HepG2 (cell line): ENCODE results near the gene HPCAL1. TPM values are rescaled to one million over a fixed set of nuclear protein-coding genes. Genes with fewer than 3 reads are reported as not detected.

Source experiments
- ATAC-seq: fragments of 200-7000 bp; cut with Tn5 transposase; 3 replicates; pipeline ENCODE4 v1.9.1; 2020; ENCODE audit warnings: mild to moderate bottlenecking, moderate library complexity
- BruUV-seq: library from RNA; stranded (reverse); fragments of 400-500 nt; replicated peaks from 2 replicates; lab custom pipeline; 2021; lab: Mats Ljungman, UMichigan
- CTCF ChIA-PET: fragments of 300-600 bp; formaldehyde crosslinking; extraction: SDS; loops from one replicate; lab custom pipeline; 2021; ENCODE audit warnings: low total read pairs, inconsistent platforms, low intra/inter-chr PET ratio; lab: Yijun Ruan, JAX
- POLR2A ChIA-PET: fragments of 350-600 bp; sonication (Branson Sonifier 250); formaldehyde crosslinking; loops from one replicate; lab custom pipeline; 2020; ENCODE audit warnings: antibody characterized with exemption, inconsistent platforms; lab: Yijun Ruan, JAX
- DNase-seq: peaks from one replicate; pipeline ENCODE4 v3.0.0-alpha.2; 2015; ENCODE audit warnings: low spot score
- FAIRE-seq: peaks from 3 replicates; lab custom pipeline; 2011; peaks lifted over from hg19 to GRCh38; lab: Jason Lieb, UNC
- H2AFZ ChIP-seq: one replicate; pipeline ENCODE4 v1.6.1; 2011; ENCODE audit warnings: low read length, inconsistent platforms
- H3K27ac ChIP-seq: fragments of 300-600 bp; 3 replicates; pipeline ENCODE4 v1.8.0; 2011; ENCODE audit warnings: mixed run types, mild to moderate bottlenecking, mixed read lengths, low read length, inconsistent platforms; ENCODE audit not compliant: insufficient read depth; ENCODE audit errors: extremely low read length
- H3K27me3 ChIP-seq, 2 experiments: fragments of 200-600 bp in 1 of 2; 2 replicates in 1 of 2; 3 replicates in 1 of 2; pipeline versions ENCODE4 v1.6.0 to v1.8.0; 2011; ENCODE audit warnings: low read length in 2 of 2, mild to moderate bottlenecking in 2 of 2, moderate library complexity in 2 of 2, inconsistent platforms in 1 of 2; ENCODE audit not compliant: insufficient read depth in 2 of 2, control insufficient read depth in 1 of 2
- H3K36me3 ChIP-seq, 2 experiments: fragments of 200-600 bp in 1 of 2; replicated peaks in 1 of 2; 2 replicates in 1 of 2; 3 replicates in 1 of 2; pipeline versions ENCODE4 v1.5.1 to v1.8.0; 2011; ENCODE audit warnings: low read length in 2 of 2, inconsistent platforms in 1 of 2; ENCODE audit not compliant: insufficient read depth in 2 of 2, control insufficient read depth in 1 of 2
- H3K4me1 ChIP-seq: 2 replicates; pipeline ENCODE4 v1.5.1; 2012; ENCODE audit warnings: low read length, inconsistent platforms; ENCODE audit not compliant: insufficient read depth
- H3K4me2 ChIP-seq: 2 replicates; pipeline ENCODE4 v1.6.0; 2011; ENCODE audit warnings: low read depth, low read length, inconsistent platforms
- H3K4me3 ChIP-seq, 3 experiments: fragments of 200-600 bp in 1 of 3; sonication (generic), shearing (Covaris generic) in 1 of 3; replicated peaks in 1 of 3; 2 replicates each; pipeline ENCODE4 v1.5.1; 2011 to 2016; ENCODE audit warnings: low read length in 3 of 3, inconsistent platforms in 2 of 3, low read depth in 2 of 3, mild to moderate bottlenecking in 2 of 3, control low read depth in 1 of 3, mixed read lengths in 1 of 3; ENCODE audit not compliant: insufficient read depth in 1 of 3
- H3K79me2 ChIP-seq: one replicate; pipeline ENCODE4 v1.6.1; 2011; ENCODE audit warnings: low read length, inconsistent platforms; ENCODE audit not compliant: insufficient read depth
- H3K9ac ChIP-seq: 2 replicates; pipeline ENCODE4 v1.6.0; 2011; ENCODE audit warnings: mild to moderate bottlenecking, low read depth, low read length, inconsistent platforms; ENCODE audit not compliant: insufficient read depth
- H3K9me3 ChIP-seq: 2 replicates; pipeline ENCODE4 v1.5.1; 2012; ENCODE audit warnings: mild to moderate bottlenecking, low read length
- H4K20me1 ChIP-seq: 2 replicates; pipeline ENCODE4 v1.6.0; 2011; ENCODE audit warnings: inconsistent platforms, mild to moderate bottlenecking, low read length, moderate library complexity; ENCODE audit not compliant: insufficient read depth
- ADNP ChIP-seq: sonication (generic); formaldehyde crosslinking; IDR thresholded peaks from 2 replicates; pipeline ENCODE4 v1.4.0; 2020; ENCODE audit warnings: missing genetic modification reagents
- HHEX ChIP-seq: IDR thresholded peaks from 2 replicates; pipeline ENCODE4 v1.6.1; 2016; ENCODE audit warnings: control low read depth
- KAT7 ChIP-seq: IDR thresholded peaks from 2 replicates; pipeline ENCODE4 v1.6.1; 2018; ENCODE audit warnings: borderline replicate concordance, missing compliant biosample characterization
- PTBP1 ChIP-seq: fragments of 200-400 bp; formaldehyde crosslinking; IDR thresholded peaks from 2 replicates; pipeline ENCODE4 v1.6.1; 2018; ENCODE audit warnings: low read length, low read depth; ENCODE audit not compliant: poor library complexity, severe bottlenecking
- SMARCE1 ChIP-seq: fragments of 450-650 bp; IDR thresholded peaks from 2 replicates; pipeline ENCODE4 v1.6.1; 2017; ENCODE audit warnings: borderline replicate concordance
- SP2 ChIP-seq: sonication (generic); formaldehyde crosslinking; IDR thresholded peaks from 2 replicates; pipeline ENCODE4 v1.5.1; 2020; ENCODE audit warnings: mild to moderate bottlenecking, missing genetic modification reagents
- TBX2 ChIP-seq: sonication (generic); formaldehyde crosslinking; IDR thresholded peaks from 2 replicates; pipeline ENCODE4 v1.5.0; 2020; ENCODE audit warnings: missing genetic modification reagents, mild to moderate bottlenecking, borderline replicate concordance
- TCF7 ChIP-seq: sonication (generic); IDR thresholded peaks from 2 replicates; pipeline ENCODE4 v1.6.1; 2016; ENCODE audit warnings: antibody characterized with exemption, low read depth
- THRA ChIP-seq: sonication (generic); formaldehyde crosslinking; IDR thresholded peaks from 2 replicates; pipeline ENCODE4 v1.4.0; 2020; ENCODE audit warnings: missing genetic modification reagents, borderline replicate concordance
- ZKSCAN8 ChIP-seq: IDR thresholded peaks from 2 replicates; pipeline ENCODE4 v1.6.1; 2016; ENCODE audit warnings: borderline replicate concordance, missing genetic modification reagents, missing compliant biosample characterization
- ZNF24 ChIP-seq: fragments of 450-650 bp; IDR thresholded peaks from 2 replicates; pipeline ENCODE4 v1.6.1; 2017; ENCODE audit warnings: antibody characterized with exemption, mild to moderate bottlenecking
- ZNF562 ChIP-seq: sonication (generic); formaldehyde crosslinking; IDR thresholded peaks from 2 replicates; pipeline ENCODE4 v1.8.0; 2022; ENCODE audit warnings: missing genetic modification reagents, borderline replicate concordance
- ZNF713 ChIP-seq: sonication (generic); formaldehyde crosslinking; IDR thresholded peaks from 2 replicates; pipeline ENCODE4 v1.4.0; 2020; ENCODE audit warnings: mild to moderate bottlenecking, missing genetic modification reagents
- ZNF776 ChIP-seq: sonication (generic); formaldehyde crosslinking; IDR thresholded peaks from 2 replicates; pipeline ENCODE4 v1.4.0; 2020; ENCODE audit warnings: mild to moderate bottlenecking, missing genetic modification reagents
- ZSCAN29 ChIP-seq: sonication (generic); formaldehyde crosslinking; conservative IDR thresholded peaks from 2 replicates; pipeline ENCODE4 v1.4.0; 2020; ENCODE audit warnings: mild to moderate bottlenecking, missing genetic modification reagents
- WGBS: methylation state at CpG from one replicate; pipeline ENCODE4 v1.1.6; 2017; ENCODE audit warnings: low lambda C conversion rate; 5-methylcytosine and 5-hydroxymethylcytosine counted together
- in situ Hi-C: cut with HindIII; loops from 2 replicates; pipeline ENCODE4 v1.10.0; 2017; ENCODE audit warnings: low pct_unique_long_range_greater_than_20kb; ENCODE audit not compliant: extremely low pct_ligation_motif_present
- intact Hi-C: fragments of 100-400 bp; cut with micrococcal nuclease; formaldehyde crosslinking; loops from one replicate; pipeline ENCODE4 v1.10.0; 2022; ENCODE audit not compliant: unreplicated experiment
- polyA plus RNA-seq, 8 experiments: library from polyadenylated mRNA; depleted of rRNA in 3 of 8; stranded (reverse) in 7 of 8; unstranded in 1 of 8; fragments of >200 nt; fragmentation: Illumina TruSeq in 4 of 8; extraction: Trizol in 4 of 8; gene quantifications; 2 replicates each; pipeline versions ENCODE4 v1.2.1 to v1.2.3, GENCODE V29; 2011 to 2016; ENCODE audit warnings: low read depth in 4 of 8, missing spikeins in 1 of 8, mixed read lengths in 1 of 8; ENCODE audit not compliant: insufficient read depth in 1 of 8
- total RNA-seq, 5 experiments: library from RNA; depleted of rRNA; stranded (reverse); fragments of >200 nt; fragmentation: Illumina TruSeq; extraction: Trizol; gene quantifications; 2 replicates each; pipeline ENCODE4 v1.2.3, GENCODE V29; 2016; ENCODE audit warnings: low read depth in 1 of 5
- TF ChIP-seq, protein P1 (sequence below): sonication (generic); formaldehyde crosslinking; IDR thresholded peaks from 2 replicates; pipeline ENCODE4 v1.8.0; 2022; ENCODE audit warnings: missing genetic modification reagents, mild to moderate bottlenecking, inconsistent platforms, borderline replicate concordance
- TF ChIP-seq, protein P2 (sequence below): IDR thresholded peaks from 2 replicates; pipeline ENCODE4 v1.6.1; 2016; ENCODE audit warnings: low read depth
- TF ChIP-seq, protein P3 (sequence below): sonication (generic); formaldehyde crosslinking; IDR thresholded peaks from 2 replicates; pipeline ENCODE4 v1.4.0; 2020; ENCODE audit warnings: missing genetic modification reagents

The HPCAL1 gene
- total and polyA plus RNA-seq, 2 of the 13 experiments (the other 11 are each of a cell fraction or from before 2014, with no cell fraction given): 29.5 to 29.9 TPM

GRCh38 chr2:10258726-10259125 lies 44.0 kb upstream of the HPCAL1 start:
- Histone ChIP-seq H3K27me3 (peaks cover 26 to 88% of the 10 kb centered on the region in 2 experiments), H3K36me3 (no peaks in the 10 kb centered on the region), H3K9ac (no peak overlapping the region), H4K20me1 (no peaks in the 10 kb centered on the region), H3K4me2 (no peak overlapping the region), H3K9me3 (no peaks in the 10 kb centered on the region), H3K27ac (no peak overlapping the region), H3K4me3 (no peak overlapping the region), H3K4me1 (peaks cover 18% of the 10 kb centered on the region), H3K79me2 (no peaks in the 10 kb centered on the region), H2AFZ (no peak overlapping the region)
- POLR2A ChIA-PET: no interaction called here
- ATAC-seq (no peak), FAIRE-seq (no peak), DNase-seq (no peak)
- 37% methylated on average over 3 of the region's 3 CpGs for WGBS
- in situ Hi-C loops (no loop called here), intact Hi-C loops (no loop called here)
- CTCF ChIA-PET: no interaction called here
- no TSS peak for BruUV-seq
- no peak for TF ChIP-seq PTBP1
- no peak for TF ChIP-seq TCF7
- TF ChIP-seq, protein P1, sequence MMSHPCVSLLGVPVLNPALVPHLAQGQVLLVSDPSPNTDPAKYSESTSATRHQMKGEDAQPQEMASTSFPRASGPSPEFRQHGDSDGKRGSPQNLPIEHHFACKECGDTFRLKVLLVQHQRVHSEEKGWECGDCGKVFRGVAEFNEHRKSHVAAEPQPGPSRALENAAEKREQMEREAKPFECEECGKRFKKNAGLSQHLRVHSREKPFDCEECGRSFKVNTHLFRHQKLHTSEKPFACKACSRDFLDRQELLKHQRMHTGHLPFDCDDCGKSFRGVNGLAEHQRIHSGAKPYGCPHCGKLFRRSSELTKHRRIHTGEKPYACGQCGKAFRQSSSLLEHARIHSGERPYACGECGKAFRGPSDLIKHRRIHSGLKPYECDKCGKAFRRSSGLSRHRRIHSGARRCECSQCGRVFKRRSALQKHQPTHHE: no peak
- TF ChIP-seq ZNF776 (CRISPR knock-in tag): no peak
- TF ChIP-seq ADNP (CRISPR knock-in tag): no peak
- no peak for TF ChIP-seq ZNF24
- TF ChIP-seq KAT7 (CRISPR knock-in tag): no peak
- no peak for TF ChIP-seq SMARCE1
- TF ChIP-seq, protein P2, sequence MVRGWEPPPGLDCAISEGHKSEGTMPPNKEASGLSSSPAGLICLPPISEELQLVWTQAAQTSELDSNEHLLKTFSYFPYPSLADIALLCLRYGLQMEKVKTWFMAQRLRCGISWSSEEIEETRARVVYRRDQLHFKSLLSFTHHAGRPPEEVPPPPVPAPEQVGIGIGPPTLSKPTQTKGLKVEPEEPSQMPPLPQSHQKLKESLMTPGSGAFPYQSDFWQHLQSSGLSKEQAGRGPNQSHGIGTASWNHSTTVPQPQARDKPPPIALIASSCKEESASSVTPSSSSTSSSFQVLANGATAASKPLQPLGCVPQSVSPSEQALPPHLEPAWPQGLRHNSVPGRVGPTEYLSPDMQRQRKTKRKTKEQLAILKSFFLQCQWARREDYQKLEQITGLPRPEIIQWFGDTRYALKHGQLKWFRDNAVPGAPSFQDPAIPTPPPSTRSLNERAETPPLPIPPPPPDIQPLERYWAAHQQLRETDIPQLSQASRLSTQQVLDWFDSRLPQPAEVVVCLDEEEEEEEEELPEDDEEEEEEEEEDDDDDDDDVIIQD (CRISPR knock-in tag): no peak
- no peak for TF ChIP-seq HHEX (CRISPR knock-in tag)
- no peak for TF ChIP-seq ZKSCAN8 (CRISPR knock-in tag)
- TF ChIP-seq ZNF562: no peak
- TF ChIP-seq SP2 (CRISPR knock-in tag): no peak
- no peak for TF ChIP-seq TBX2 (CRISPR knock-in tag)
- TF ChIP-seq ZNF713 (CRISPR knock-in tag): no peak
- no peak for TF ChIP-seq THRA (CRISPR knock-in tag)
- no peak for TF ChIP-seq ZSCAN29 (CRISPR knock-in tag)
- TF ChIP-seq, protein P3, sequence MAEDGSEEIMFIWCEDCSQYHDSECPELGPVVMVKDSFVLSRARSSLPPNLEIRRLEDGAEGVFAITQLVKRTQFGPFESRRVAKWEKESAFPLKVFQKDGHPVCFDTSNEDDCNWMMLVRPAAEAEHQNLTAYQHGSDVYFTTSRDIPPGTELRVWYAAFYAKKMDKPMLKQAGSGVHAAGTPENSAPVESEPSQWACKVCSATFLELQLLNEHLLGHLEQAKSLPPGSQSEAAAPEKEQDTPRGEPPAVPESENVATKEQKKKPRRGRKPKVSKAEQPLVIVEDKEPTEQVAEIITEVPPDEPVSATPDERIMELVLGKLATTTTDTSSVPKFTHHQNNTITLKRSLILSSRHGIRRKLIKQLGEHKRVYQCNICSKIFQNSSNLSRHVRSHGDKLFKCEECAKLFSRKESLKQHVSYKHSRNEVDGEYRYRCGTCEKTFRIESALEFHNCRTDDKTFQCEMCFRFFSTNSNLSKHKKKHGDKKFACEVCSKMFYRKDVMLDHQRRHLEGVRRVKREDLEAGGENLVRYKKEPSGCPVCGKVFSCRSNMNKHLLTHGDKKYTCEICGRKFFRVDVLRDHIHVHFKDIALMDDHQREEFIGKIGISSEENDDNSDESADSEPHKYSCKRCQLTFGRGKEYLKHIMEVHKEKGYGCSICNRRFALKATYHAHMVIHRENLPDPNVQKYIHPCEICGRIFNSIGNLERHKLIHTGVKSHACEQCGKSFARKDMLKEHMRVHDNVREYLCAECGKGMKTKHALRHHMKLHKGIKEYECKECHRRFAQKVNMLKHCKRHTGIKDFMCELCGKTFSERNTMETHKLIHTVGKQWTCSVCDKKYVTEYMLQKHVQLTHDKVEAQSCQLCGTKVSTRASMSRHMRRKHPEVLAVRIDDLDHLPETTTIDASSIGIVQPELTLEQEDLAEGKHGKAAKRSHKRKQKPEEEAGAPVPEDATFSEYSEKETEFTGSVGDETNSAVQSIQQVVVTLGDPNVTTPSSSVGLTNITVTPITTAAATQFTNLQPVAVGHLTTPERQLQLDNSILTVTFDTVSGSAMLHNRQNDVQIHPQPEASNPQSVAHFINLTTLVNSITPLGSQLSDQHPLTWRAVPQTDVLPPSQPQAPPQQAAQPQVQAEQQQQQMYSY (CRISPR knock-in tag): no peak
